KMS-11 (cell line): ENCODE results near the gene ALDH9A1.

ENCODE experiments used
- H2AFZ ChIP-seq: fragments of 200-600 bp; sonication (generic); 2 replicates; pipeline ENCODE4 v1.6.1; 2016; ENCODE audit warnings: antibody characterized with exemption, mixed run types, low read depth
- H3K27ac ChIP-seq: fragments of 200-600 bp; sonication (generic); 2 replicates; pipeline ENCODE4 v1.6.1; 2016; ENCODE audit warnings: mild to moderate bottlenecking, mixed run types
- H3K27me3 ChIP-seq: fragments of 200-600 bp; sonication (generic); 2 replicates; pipeline ENCODE4 v1.6.1; 2017; ENCODE audit warnings: mild to moderate bottlenecking, low read depth, mixed run types, moderate library complexity; ENCODE audit not compliant: insufficient read depth
- H3K36me3 ChIP-seq: fragments of 200-600 bp; sonication (generic); 2 replicates; pipeline ENCODE4 v1.6.1; 2017; ENCODE audit warnings: mild to moderate bottlenecking, mixed run types; ENCODE audit not compliant: insufficient read depth
- H3K4me1 ChIP-seq: fragments of 200-600 bp; sonication (generic); 2 replicates; pipeline ENCODE4 v1.6.1; 2016; ENCODE audit warnings: mild to moderate bottlenecking, low read depth, mixed run types; ENCODE audit not compliant: poor library complexity, severe bottlenecking
- H3K4me2 ChIP-seq: fragments of 200-600 bp; sonication (generic); 2 replicates; pipeline ENCODE4 v1.7.0; 2016; ENCODE audit warnings: mild to moderate bottlenecking, mixed run types
- H3K4me3 ChIP-seq: fragments of 200-600 bp; sonication (generic); IDR thresholded peaks from 2 replicates; pipeline ENCODE4 v1.6.1; 2017; ENCODE audit warnings: low read depth, low read length, mixed read lengths; ENCODE audit not compliant: insufficient read depth
- H3K79me2 ChIP-seq: fragments of 200-600 bp; sonication (generic); 2 replicates; pipeline ENCODE4 v1.6.1; 2016; ENCODE audit warnings: low read depth, mixed run types; ENCODE audit not compliant: insufficient read depth
- H3K9ac ChIP-seq: fragments of 200-600 bp; sonication (generic); 2 replicates; pipeline ENCODE4 v1.6.1; 2016; ENCODE audit warnings: mild to moderate bottlenecking, mixed run types
- H4K20me1 ChIP-seq: fragments of 200-600 bp; sonication (generic); 2 replicates; pipeline ENCODE4 v1.6.1; 2016; ENCODE audit warnings: mild to moderate bottlenecking, mixed run types; ENCODE audit not compliant: insufficient read depth
- TF ChIP-seq, protein P1 (sequence below): fragments of 200-600 bp; sonication (generic); conservative IDR thresholded peaks from 2 replicates; pipeline ENCODE4 v1.6.1; 2017; ENCODE audit warnings: low read depth, mild to moderate bottlenecking, antibody characterized with exemption, low read length, moderate library complexity, mixed read lengths

Gene ALDH9A1

DNA sequence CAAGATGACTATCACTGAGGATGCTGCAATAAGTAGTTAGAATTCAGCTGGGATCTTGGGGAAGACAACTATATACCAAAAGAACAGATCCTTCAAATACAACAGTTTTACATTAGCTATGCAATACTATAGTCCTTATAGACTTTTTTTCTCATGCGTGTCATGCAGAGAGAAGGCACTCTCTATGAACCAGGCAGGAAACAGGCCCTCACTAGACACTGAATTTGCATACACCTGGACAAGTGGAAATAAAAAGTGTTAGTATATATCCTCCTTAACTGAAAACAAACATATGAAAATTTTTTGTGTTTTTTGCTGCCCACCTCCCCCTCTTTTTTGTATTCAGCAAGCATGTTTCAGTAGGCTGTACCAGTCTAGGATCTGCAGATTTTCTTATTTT, 40.4 kb upstream of the ALDH9A1 start:
- H3K9ac ChIP-seq, result no peak overlapping the region
- no peaks in the 10 kb centered on the region; the same call in 1 of the 2 replicates for H3K79me2 ChIP-seq
- no peaks in the 10 kb centered on the region for H4K20me1 ChIP-seq
- H3K4me1 ChIP-seq, result peaks cover 3% of the 10 kb centered on the region
- H3K4me2 ChIP-seq, result no peak overlapping the region
- no peak overlapping the region for H3K27ac ChIP-seq
- peaks cover 4% of the 10 kb centered on the region; the same call in 1 of the 2 replicates for H3K36me3 ChIP-seq
- TF ChIP-seq, protein P1, sequence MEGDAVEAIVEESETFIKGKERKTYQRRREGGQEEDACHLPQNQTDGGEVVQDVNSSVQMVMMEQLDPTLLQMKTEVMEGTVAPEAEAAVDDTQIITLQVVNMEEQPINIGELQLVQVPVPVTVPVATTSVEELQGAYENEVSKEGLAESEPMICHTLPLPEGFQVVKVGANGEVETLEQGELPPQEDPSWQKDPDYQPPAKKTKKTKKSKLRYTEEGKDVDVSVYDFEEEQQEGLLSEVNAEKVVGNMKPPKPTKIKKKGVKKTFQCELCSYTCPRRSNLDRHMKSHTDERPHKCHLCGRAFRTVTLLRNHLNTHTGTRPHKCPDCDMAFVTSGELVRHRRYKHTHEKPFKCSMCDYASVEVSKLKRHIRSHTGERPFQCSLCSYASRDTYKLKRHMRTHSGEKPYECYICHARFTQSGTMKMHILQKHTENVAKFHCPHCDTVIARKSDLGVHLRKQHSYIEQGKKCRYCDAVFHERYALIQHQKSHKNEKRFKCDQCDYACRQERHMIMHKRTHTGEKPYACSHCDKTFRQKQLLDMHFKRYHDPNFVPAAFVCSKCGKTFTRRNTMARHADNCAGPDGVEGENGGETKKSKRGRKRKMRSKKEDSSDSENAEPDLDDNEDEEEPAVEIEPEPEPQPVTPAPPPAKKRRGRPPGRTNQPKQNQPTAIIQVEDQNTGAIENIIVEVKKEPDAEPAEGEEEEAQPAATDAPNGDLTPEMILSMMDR, result no peak
- H3K4me3 ChIP-seq, result no peak overlapping the region
- H3K27me3 ChIP-seq, result no peaks in the 10 kb centered on the region
- no peak overlapping the region for H2AFZ ChIP-seq

DNA sequence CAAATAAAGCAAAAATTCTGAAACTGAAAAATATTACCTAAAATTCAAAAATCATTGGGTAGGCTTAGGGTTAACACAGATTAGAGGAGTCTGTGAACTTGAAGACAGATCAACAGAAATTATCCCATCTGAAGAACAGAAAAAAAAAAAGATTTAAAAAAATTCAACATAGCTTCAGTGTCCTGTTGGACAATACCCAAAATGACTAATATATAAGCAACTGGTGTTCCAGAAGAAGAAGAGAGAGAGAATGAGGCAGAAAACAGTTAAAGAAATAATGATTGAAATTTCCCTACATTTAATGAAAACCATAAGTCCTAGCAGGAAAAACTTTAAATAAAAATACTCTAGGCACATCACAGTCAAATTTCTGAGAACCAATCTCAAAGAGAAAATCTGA, 38.8 kb upstream of the ALDH9A1 start:
- TF ChIP-seq, protein P1, result no peak

DNA sequence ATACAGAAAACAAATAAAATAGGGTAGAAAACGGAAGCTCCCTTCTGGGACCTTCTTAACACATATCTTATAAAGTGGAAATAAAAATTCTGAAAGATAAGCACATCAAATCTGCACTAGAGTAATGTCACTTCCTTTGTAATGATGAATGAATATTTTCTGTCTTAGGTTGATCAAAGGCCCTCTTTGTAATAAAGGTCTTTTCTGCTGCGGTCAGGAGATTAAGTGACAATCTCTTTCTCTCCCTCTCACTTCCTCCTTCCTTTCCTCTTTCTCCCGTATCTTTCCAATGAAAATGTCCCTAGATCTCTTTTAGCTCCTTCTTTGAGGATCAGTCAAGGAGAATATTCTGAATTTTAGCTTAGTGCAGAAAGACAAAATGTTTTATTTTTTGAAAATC, 36.5 kb upstream of the ALDH9A1 start:
- H3K9ac ChIP-seq, result no peak overlapping the region
- H3K4me3 ChIP-seq, result no peak overlapping the region
- H3K36me3 ChIP-seq, result no peaks in the 10 kb centered on the region
- no peaks in the 10 kb centered on the region for H3K27me3 ChIP-seq
- peaks cover 3% of the 10 kb centered on the region for H3K4me1 ChIP-seq
- H3K4me2 ChIP-seq, result no peak overlapping the region
- no peaks in the 10 kb centered on the region for H4K20me1 ChIP-seq
- TF ChIP-seq, protein P1, result no peak
- H2AFZ ChIP-seq, result no peak overlapping the region
- H3K79me2 ChIP-seq, result no peaks in the 10 kb centered on the region; the same call in 1 of the 2 replicates
- no peak overlapping the region for H3K27ac ChIP-seq

More for the DNA sequence above, 38.8 kb upstream of the ALDH9A1 start:
- H3K36me3 ChIP-seq, result no peaks in the 10 kb centered on the region
- H3K27ac ChIP-seq, result no peak overlapping the region
- no peaks in the 10 kb centered on the region for H4K20me1 ChIP-seq
- H3K79me2 ChIP-seq, result no peaks in the 10 kb centered on the region; the same call in 1 of the 2 replicates
- H3K27me3 ChIP-seq, result no peaks in the 10 kb centered on the region
- no peak overlapping the region for H3K4me2 ChIP-seq
- H3K4me3 ChIP-seq, result no peak overlapping the region
- peaks cover 3% of the 10 kb centered on the region for H3K4me1 ChIP-seq
- no peak overlapping the region for H2AFZ ChIP-seq
- no peak overlapping the region for H3K9ac ChIP-seq

DNA sequence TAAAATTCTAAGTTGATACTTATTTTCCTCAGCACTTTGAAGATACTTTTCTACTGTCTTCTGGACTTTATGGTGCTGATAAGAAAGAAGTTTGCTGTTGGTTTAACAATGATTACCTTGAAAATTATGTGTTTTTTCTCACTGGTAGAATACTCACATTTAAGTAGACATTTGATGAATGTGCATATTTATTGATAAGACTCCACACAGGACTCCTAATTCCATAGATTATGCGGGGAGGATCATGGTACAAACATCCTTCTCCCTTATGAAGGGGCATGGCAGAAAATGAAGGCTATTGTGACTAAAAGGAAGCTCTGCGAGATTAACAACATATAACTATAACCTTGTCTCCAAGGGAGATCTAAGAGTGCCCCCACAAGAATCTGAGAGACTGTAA, 28.5 kb upstream of the ALDH9A1 start:
- Histone ChIP-seq H3K27ac (no peak overlapping the region), H3K79me2 (no peaks in the 10 kb centered on the region), H3K36me3 (no peaks in the 10 kb centered on the region; the same call in 1 of the 2 replicates), H3K4me1 (peaks cover 13% of the 10 kb centered on the region), H3K27me3 (no peaks in the 10 kb centered on the region), H3K4me3 (no peak overlapping the region), H4K20me1 (no peaks in the 10 kb centered on the region), H2AFZ (no peak overlapping the region), H3K4me2 (no peak overlapping the region), H3K9ac (no peak overlapping the region)
- TF ChIP-seq, protein P1, result no peak
